Tibial nerve (tissue), 4 donors: ENCODE data around the gene NCOA7. TPM values are rescaled to one million over a fixed set of nuclear protein-coding genes. Genes with fewer than 3 reads are reported as not detected.

ENCODE experiments used
- DNase-seq, 2 donors: peaks; one replicate each; pipeline ENCODE4 v3.0.0-alpha.2; 2019; ENCODE audit warnings: low spot score in 2 of 2
- H3K27ac ChIP-seq, 4 donors: fragments of 200-600 bp; sonication (generic) in 3 of 4; one replicate each; pipeline ENCODE4 v1.5.1; 2017 to 2019; ENCODE audit warnings: mild to moderate bottlenecking in 1 of 4
- H3K27me3 ChIP-seq, 2 donors: fragments of 200-600 bp; sonication (generic) in 1 of 2; one replicate each; pipeline versions ENCODE4 v1.5.1 to v1.6.0; 2017 to 2019
- H3K36me3 ChIP-seq, 3 donors: fragments of 200-600 bp; sonication (generic); one replicate each; pipeline ENCODE4 v1.5.1; 2018 to 2019
- H3K4me1 ChIP-seq, 4 donors: fragments of 200-600 bp; sonication (generic) in 3 of 4; one replicate each; pipeline ENCODE4 v1.5.1; 2017 to 2019
- H3K4me3 ChIP-seq, 4 donors: fragments of 200-600 bp; sonication (generic) in 3 of 4; one replicate each; pipeline ENCODE4 v1.5.1; 2017 to 2019; ENCODE audit warnings: mild to moderate bottlenecking in 1 of 4, moderate library complexity in 1 of 4
- H3K9me3 ChIP-seq, 4 donors: fragments of 200-600 bp; sonication (generic) in 3 of 4; one replicate each; pipeline ENCODE4 v1.5.1; 2017 to 2019
- CTCF ChIP-seq, 5 experiments: fragments of 200-600 bp in 3 of 5; fragments of 450-650 bp in 2 of 5; sonication (generic) in 3 of 5; IDR thresholded peaks; one replicate each; pipeline ENCODE4 v1.5.1; 2016 to 2019; ENCODE audit warnings: antibody characterized with exemption in 5 of 5, mild to moderate bottlenecking in 3 of 5, moderate library complexity in 2 of 5
- EP300 ChIP-seq, 2 donors: sonication (generic); formaldehyde crosslinking; IDR thresholded peaks; one replicate each; pipeline ENCODE4 v1.6.1; 2017; ENCODE audit warnings: antibody characterized with exemption in 2 of 2, mild to moderate bottlenecking in 1 of 2
- POLR2A ChIP-seq, 2 donors: fragments of 450-650 bp; IDR thresholded peaks; one replicate each; pipeline ENCODE4 v1.6.1; 2017; ENCODE audit warnings: antibody characterized with exemption in 2 of 2, mild to moderate bottlenecking in 2 of 2, moderate library complexity in 2 of 2
- WGBS, 2 donors: methylation state at CpG; one replicate each; pipeline ENCODE4 v1.1.5; 2018; 5-methylcytosine and 5-hydroxymethylcytosine counted together
- total RNA-seq, 4 donors: library from RNA; depleted of rRNA; stranded (reverse); fragments of >200 nt; gene quantifications; one replicate each; pipeline ENCODE4 v1.1.0, GENCODE V29; 2016

NCOA7 gene
- total RNA-seq, 4 donors from 2014 or later: 38.7 to 86.7 (median 59.7) TPM

DNA sequence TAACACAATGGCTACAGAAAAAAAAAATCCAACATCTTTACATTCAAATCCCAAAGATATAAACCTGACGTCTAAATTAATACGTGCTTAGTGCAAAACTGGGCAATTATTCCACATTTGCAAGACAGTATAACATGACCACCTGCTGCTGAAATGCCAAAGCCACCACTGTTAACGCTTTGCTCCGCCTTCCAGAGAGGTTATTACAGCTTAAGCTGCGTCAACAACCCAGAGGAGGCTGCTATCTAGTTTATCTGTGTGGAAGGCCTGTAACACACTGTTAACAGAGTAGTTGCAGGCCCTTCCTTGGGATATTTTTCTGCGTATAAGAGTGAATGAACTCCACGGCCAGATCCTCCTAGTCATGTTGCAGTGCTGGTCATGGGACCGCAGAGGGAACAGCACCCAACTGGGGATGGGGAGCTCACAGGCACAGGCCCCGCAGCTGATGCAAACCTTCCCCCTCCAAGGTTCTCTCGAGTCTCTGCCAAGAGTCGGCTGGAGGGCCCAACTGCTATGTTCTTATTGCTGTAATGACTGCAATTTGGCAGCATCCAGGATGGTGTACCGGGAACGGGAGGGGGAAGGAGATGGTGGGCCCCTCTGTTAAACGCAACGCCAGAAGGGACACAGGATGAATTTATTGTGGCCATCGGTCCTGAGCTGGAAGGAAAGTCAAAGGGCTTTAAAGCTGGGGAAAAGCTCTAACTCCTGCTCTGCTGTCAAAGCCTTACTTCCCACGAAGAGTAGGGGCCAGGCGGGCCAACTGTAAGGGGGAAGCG lies 993 bp upstream of the NCOA7 start:
- peak in 1 of 5 experiments; percentile 2 for TF ChIP-seq CTCF (IDR thresholded peaks at IDR 0.05)
- TF ChIP-seq POLR2A (IDR thresholded peaks at IDR 0.05): peak in 1 of 2 donors; percentile 15
- TF ChIP-seq EP300 (IDR thresholded peaks at IDR 0.05): no peak
- Histone ChIP-seq H3K9me3 (no peaks in the 10 kb centered on the region), H3K27ac (peak overlapping the region; percentile 95 to 99 (median 97)), H3K4me3 (peak overlapping the region; percentile 77 to 94 (median 88)), H3K4me1 (peaks cover 0 to 53% (median 38%) of the 10 kb centered on the region in 4 donors), H3K27me3 (no peaks in the 10 kb centered on the region), H3K36me3 (no peaks in the 10 kb centered on the region)
- DNase-seq: peak in 1 of 2 donors; percentile 55
- WGBS, 2 donors: 11 to 14% methylated on average over 18 to 19 of the region's 19 CpGs

- WGBS, 2 donors: 0 to 1% methylated on average over 26 to 28 of the region's 28 CpGs
- no peaks in the 10 kb centered on the region for H3K9me3 ChIP-seq
- H3K36me3 ChIP-seq: no peaks in the 10 kb centered on the region
- DNase-seq: peak in 1 of 2 donors; percentile 50
- TF ChIP-seq CTCF (IDR thresholded peaks at IDR 0.05) (peak; percentile 34 to 60 (median 50)), EP300 (IDR thresholded peaks at IDR 0.05) (peak in 1 of 2 donors; percentile 9), POLR2A (IDR thresholded peaks at IDR 0.05) (no peak)
- no peaks in the 10 kb centered on the region for H3K27me3 ChIP-seq
- H3K4me3 ChIP-seq: peak overlapping the region; percentile 77 to 94 (median 88)
- H3K4me1 ChIP-seq: peaks cover 0 to 67% (median 40%) of the 10 kb centered on the region in 4 donors
- peak overlapping the region; percentile 95 to 99 (median 97) for H3K27ac ChIP-seq
These were observed 525 bp downstream of the NCOA7 start for GRCh38 chr6:125791151-125791819.

- peak overlapping the region; percentile 77 to 94 (median 88) for H3K4me3 ChIP-seq
- peak overlapping the region; percentile 95 to 99 (median 97) for H3K27ac ChIP-seq
- H3K27me3 ChIP-seq: no peaks in the 10 kb centered on the region
- TF ChIP-seq POLR2A (IDR thresholded peaks at IDR 0.05): no peak
- TF ChIP-seq EP300 (IDR thresholded peaks at IDR 0.05): no peak
- TF ChIP-seq CTCF (IDR thresholded peaks at IDR 0.05): peak in 1 of 5 experiments; percentile 2
- no peaks in the 10 kb centered on the region for H3K9me3 ChIP-seq
- H3K36me3 ChIP-seq: peaks cover 0 to 2% (median 0%) of the 10 kb centered on the region in 3 donors
- DNase-seq: no peak
- H3K4me1 ChIP-seq: peaks cover 0 to 67% (median 40%) of the 10 kb centered on the region in 4 donors
These were observed 1.0 kb downstream of the NCOA7 start for GRCh38 chr6:125791820-125792165.

DNA sequence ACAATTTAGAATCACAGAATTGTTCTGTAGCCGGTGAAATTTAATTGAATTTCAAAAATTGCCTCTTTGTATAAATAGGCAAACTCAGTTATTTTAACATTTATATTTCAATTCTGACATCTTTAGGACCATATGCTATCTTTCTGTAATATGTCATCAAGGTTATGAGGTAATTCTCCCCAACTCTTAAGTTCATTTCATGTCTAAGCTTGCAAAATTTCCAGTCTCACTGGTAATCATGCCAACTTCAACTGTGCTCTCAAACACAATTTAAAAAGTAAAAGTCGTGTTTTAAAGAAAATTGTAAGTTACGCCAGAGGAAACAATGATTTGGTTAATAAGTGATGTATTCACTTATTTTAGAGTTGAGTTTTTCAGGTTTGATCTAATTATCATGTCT lies 1.4 kb downstream of the NCOA7 start:
- Histone ChIP-seq H3K36me3 (peaks cover 0 to 5% (median 0%) of the 10 kb centered on the region in 3 donors), H3K9me3 (no peaks in the 10 kb centered on the region), H3K27ac (peak overlapping the region in 3 of 4 donors; percentile 96 to 99 (median 98)), H3K4me3 (peak overlapping the region in 3 of 4 donors; percentile 77 to 94 (median 91)), H3K4me1 (peaks cover 0 to 68% (median 40%) of the 10 kb centered on the region in 4 donors), H3K27me3 (no peaks in the 10 kb centered on the region)
- WGBS, 2 donors: 57% methylated on average over 3 of the region's 3 CpGs
- DNase-seq: no peak
- no peak for TF ChIP-seq POLR2A (IDR thresholded peaks at IDR 0.05)
- no peak for TF ChIP-seq EP300 (IDR thresholded peaks at IDR 0.05)
- TF ChIP-seq CTCF (IDR thresholded peaks at IDR 0.05): no peak

- Histone ChIP-seq H3K36me3 (peaks cover 0 to 10% (median 0%) of the 10 kb centered on the region in 3 donors), H3K4me1 (peaks cover 0 to 73% (median 40%) of the 10 kb centered on the region in 4 donors), H3K9me3 (no peaks in the 10 kb centered on the region), H3K27ac (peak overlapping the region; percentile 10 to 99 (median 97)), H3K4me3 (peak overlapping the region in 1 of 4 donors; percentile 19), H3K27me3 (no peaks in the 10 kb centered on the region)
- DNase-seq: no peak
- no peak for TF ChIP-seq CTCF (IDR thresholded peaks at IDR 0.05)
- no peak for TF ChIP-seq EP300 (IDR thresholded peaks at IDR 0.05)
- TF ChIP-seq POLR2A (IDR thresholded peaks at IDR 0.05): no peak
These were observed 1.9 kb downstream of the NCOA7 start for GRCh38 chr6:125792680-125793079.
